Pancreas (tissue), 10 donors: ENCODE data around the gene RABGAP1L. TPM values are rescaled to one million over a fixed set of nuclear protein-coding genes. Genes with fewer than 3 reads are reported as not detected.

ENCODE experiments used
- ATAC-seq, 4 donors: fragments of 200-7000 bp; cut with Tn5 transposase; one replicate each; pipeline versions ENCODE4 v1.8.0 to v1.9.1; 2020; ENCODE audit warnings: mild to moderate bottlenecking in 4 of 4, moderate library complexity in 4 of 4
- DNase-seq, 6 donors: peaks; one replicate each; pipeline ENCODE4 v3.0.0-alpha.2; 2020
- FAIRE-seq: peaks from 2 replicates; lab custom pipeline; 2012; peaks lifted over from hg19 to GRCh38; lab: Jason Lieb, UNC
- H3K27ac ChIP-seq, 4 donors: fragments of 200-600 bp; sonication (generic); 1 replicate in 3 of 4; 2 replicates in 1 of 4; pipeline versions ENCODE4 v1.5.0 to v1.8.0; 2020
- H3K27me3 ChIP-seq, 4 donors: fragments of 200-600 bp; one replicate each; pipeline ENCODE4 v1.8.0; 2021
- H3K36me3 ChIP-seq, 3 donors: fragments of 200-600 bp; sonication (generic) in 1 of 3; one replicate each; pipeline versions ENCODE4 v1.5.0 to v1.8.0; 2020 to 2021
- H3K4me1 ChIP-seq, 3 donors: fragments of 200-600 bp; one replicate each; pipeline ENCODE4 v1.8.0; 2021
- H3K4me3 ChIP-seq, 4 donors: fragments of 200-600 bp; sonication (generic) in 2 of 4; one replicate each; pipeline versions ENCODE4 v1.5.0 to v1.8.0; 2020 to 2021
- H3K9me3 ChIP-seq, 4 donors: fragments of 200-600 bp; one replicate each; pipeline ENCODE4 v1.8.0; 2021
- CTCF ChIP-seq, 4 donors: fragments of 200-600 bp; sonication (generic) in 3 of 4; IDR thresholded peaks; one replicate each; pipeline versions ENCODE4 v1.5.0 to v1.8.0; 2021; ENCODE audit warnings: antibody characterized with exemption in 4 of 4
- WGBS, 2 donors: extraction: QIAGEN DNeasy Blood & Tissue Kit; methylation state at CpG; one replicate each; pipeline ENCODE4 v1.1.7; 2013; 5-methylcytosine and 5-hydroxymethylcytosine counted together
- intact Hi-C, 3 donors: fragments of 100-400 bp; cut with DNase I; formaldehyde crosslinking; loops; one replicate each; pipeline versions ENCODE4 v1.11.1 to v1.14.2; 2022
- polyA plus RNA-seq, 2 donors: library from polyadenylated mRNA; stranded (reverse); fragments of 200-250 nt; gene quantifications; one replicate each; pipeline ENCODE4 v1.2.3, GENCODE V29; 2013
- total RNA-seq, 6 donors: library from RNA; stranded (reverse); fragmentation: NEBNext Ultra II Directional in 4 of 6; extraction: Animal tissue kit (Norgen Biotek cat#: 25700) in 4 of 6; gene quantifications; one replicate each; pipeline versions ENCODE4 v1.2.1 to v1.2.4, GENCODE V29; 2021 to 2023
- donor health status: healthy with polysubstance abuse.
- donor health status: DM: no; HTN: no; CAD: no; lungs with moderate emphysema.
- donor health status: DM: no; HTN: no; CAD: no.
- donor health status: control.
- donor health status: control.
- donor health status: Bipolar disorder and iron deficiency.
- donor health status: DM: yes; HTN: yes; CAD: no.
- donor health status: DM: no; HTN: no; CAD: no.
- donor health status: DM: no; HTN: no; CAD: no.
- donor health status: DM: yes; HTN: yes; CAD: no.

RABGAP1L gene
- total and polyA plus RNA-seq, 8 donors: 13.9 to 64.8 (median 36.1) TPM

GRCh38 chr1:174794861-174795260 lies 635.5 kb downstream of the RABGAP1L start:
- H3K27ac ChIP-seq: no peak overlapping the region
- no peak for FAIRE-seq
- no peak for TF ChIP-seq CTCF (IDR thresholded peaks at IDR 0.05)
- intact Hi-C loops: loop anchor here in 1 of 3 donors (10.0 kb wide), 1 partner anchor 190 kb away; no protein-coding TSS in a partner anchor
- 93 to 100% methylated on average over 1 of the region's 1 CpG for WGBS, 2 donors
- no peaks in the 10 kb centered on the region for H3K4me1 ChIP-seq
- DNase-seq: no peak
- no peaks in the 10 kb centered on the region for H3K27me3 ChIP-seq
- H3K4me3 ChIP-seq: no peak overlapping the region
- ATAC-seq: no peak
- H3K36me3 ChIP-seq: no peaks in the 10 kb centered on the region
- H3K9me3 ChIP-seq: no peaks in the 10 kb centered on the region

- intact Hi-C loops: loop anchor here in 1 of 3 donors (10.0 kb wide), 1 partner anchor 189 kb away; no protein-coding TSS in a partner anchor
- Histone ChIP-seq H3K27me3 (no peaks in the 10 kb centered on the region), H3K4me1 (no peaks in the 10 kb centered on the region), H3K4me3 (no peak overlapping the region), H3K9me3 (no peaks in the 10 kb centered on the region), H3K27ac (no peak overlapping the region), H3K36me3 (no peaks in the 10 kb centered on the region)
- TF ChIP-seq CTCF (IDR thresholded peaks at IDR 0.05): no peak
- 89 to 97% methylated on average over 2 of the region's 2 CpGs for WGBS, 2 donors
- DNase-seq: no peak
- ATAC-seq: no peak
- FAIRE-seq: no peak
Observed at GRCh38 chr1:174795806-174796205, 636.5 kb downstream of the RABGAP1L start.

- Histone ChIP-seq H3K36me3 (no peaks in the 10 kb centered on the region), H3K9me3 (no peaks in the 10 kb centered on the region), H3K4me3 (no peak overlapping the region), H3K27ac (no peak overlapping the region), H3K4me1 (no peaks in the 10 kb centered on the region), H3K27me3 (no peaks in the 10 kb centered on the region)
- WGBS, 2 donors: 83 to 95% methylated on average over 2 of the region's 2 CpGs
- ATAC-seq: no peak
- TF ChIP-seq CTCF (IDR thresholded peaks at IDR 0.05): no peak
- DNase-seq: no peak
- intact Hi-C loops: loop anchor here in 1 of 3 donors (10.0 kb wide), 1 partner anchor 187 kb away; no protein-coding TSS in a partner anchor
- FAIRE-seq: no peak
Observed at GRCh38 chr1:174797398-174797797, 638.1 kb downstream of the RABGAP1L start.

- Histone ChIP-seq H3K4me3 (peak overlapping the region in 2 of 4 donors; percentile 31 to 42), H3K4me1 (no peaks in the 10 kb centered on the region), H3K27me3 (no peaks in the 10 kb centered on the region), H3K36me3 (no peaks in the 10 kb centered on the region), H3K27ac (peak overlapping the region in 1 of 4 donors; percentile 9), H3K9me3 (no peaks in the 10 kb centered on the region)
- 32 to 43% methylated on average over 3 of the region's 3 CpGs for WGBS, 2 donors
- DNase-seq (no peak), FAIRE-seq (no peak), ATAC-seq (no peak)
- intact Hi-C loops: loop anchor here in 1 of 3 donors (10.0 kb wide), 1 partner anchor 186 kb away; no protein-coding TSS in a partner anchor
- TF ChIP-seq CTCF (IDR thresholded peaks at IDR 0.05): no peak
Observed at GRCh38 chr1:174799136-174799479, 639.8 kb downstream of the RABGAP1L start.

GRCh38 chr1:174800216-174800851 lies 641.0 kb downstream of the RABGAP1L start:
- Histone ChIP-seq H3K27ac (peak overlapping the region in 1 of 4 donors; percentile 4), H3K27me3 (no peaks in the 10 kb centered on the region), H3K4me1 (no peaks in the 10 kb centered on the region), H3K9me3 (no peaks in the 10 kb centered on the region), H3K4me3 (peak overlapping the region in 3 of 4 donors; percentile 2 to 42 (median 31)), H3K36me3 (no peaks in the 10 kb centered on the region)
- DNase-seq (no peak), ATAC-seq (peak in 3 of 4 donors; percentile 44 to 56 (median 47)), FAIRE-seq (no peak)
- intact Hi-C loops: no loop called here
- TF ChIP-seq CTCF (IDR thresholded peaks at IDR 0.05): no peak
- 17 to 20% methylated on average over 10 of the region's 10 CpGs for WGBS, 2 donors
